Keratinocyte (primary cell): ENCODE results near the gene XPO4. TPM values are rescaled to one million over a fixed set of nuclear protein-coding genes. Genes with fewer than 3 reads are reported as not detected.
"Not testable (repeated sequence)": the region's sequence is repeated elsewhere in the genome, so short reads cannot be mapped to it uniquely, and the experiment has no call there.

Source experiments
- DNase-seq: peaks from one replicate; pipeline ENCODE4 v3.0.0-alpha.2; 2011; ENCODE audit warnings: low read depth, missing footprints, low spot score
- FAIRE-seq: peaks from 2 replicates; lab custom pipeline; 2011; peaks lifted over from hg19 to GRCh38; lab: Jason Lieb, UNC
- H2AFZ ChIP-seq: 2 replicates; pipeline ENCODE4 v1.6.0; 2012; ENCODE audit warnings: low read length, control low read depth, inconsistent platforms; ENCODE audit not compliant: control insufficient read depth
- H3K27ac ChIP-seq: 2 replicates; pipeline ENCODE4 v1.5.1; 2011; ENCODE audit warnings: low read length; ENCODE audit not compliant: control insufficient read depth, insufficient read depth
- H3K27me3 ChIP-seq: 3 replicates; pipeline ENCODE4 v1.6.0; 2011; ENCODE audit warnings: low read length; ENCODE audit not compliant: control insufficient read depth, insufficient read depth; ENCODE audit errors: extremely low read depth
- H3K36me3 ChIP-seq, 2 experiments: 2 replicates in 1 of 2; 3 replicates in 1 of 2; pipeline ENCODE4 v1.5.1; 2011; ENCODE audit warnings: low read length in 2 of 2, mild to moderate bottlenecking in 1 of 2; ENCODE audit not compliant: control insufficient read depth in 2 of 2, insufficient read depth in 2 of 2; ENCODE audit errors: extremely low read depth in 1 of 2
- H3K4me1 ChIP-seq: 3 replicates; pipeline ENCODE4 v1.5.1; 2011; ENCODE audit warnings: low read length; ENCODE audit not compliant: control insufficient read depth, insufficient read depth; ENCODE audit errors: extremely low read depth
- H3K4me2 ChIP-seq: 3 replicates; pipeline ENCODE4 v1.6.0; 2011; ENCODE audit warnings: low read depth, low read length; ENCODE audit not compliant: control insufficient read depth, insufficient read depth; ENCODE audit errors: extremely low read depth
- H3K4me3 ChIP-seq, 3 experiments: fragments of 200-600 bp in 1 of 3; sonication (generic) in 1 of 3; 2 replicates in 2 of 3; 3 replicates in 1 of 3; pipeline ENCODE4 v1.5.1; 2011 to 2016; ENCODE audit warnings: low read length in 3 of 3, mild to moderate bottlenecking in 3 of 3, control low read depth in 2 of 3, inconsistent platforms in 1 of 3, low read depth in 1 of 3, mixed read lengths in 1 of 3, mixed run types in 1 of 3, moderate library complexity in 1 of 3; ENCODE audit not compliant: control insufficient read depth in 2 of 3, insufficient read depth in 2 of 3; ENCODE audit errors: extremely low read depth in 1 of 3
- H3K79me2 ChIP-seq: 2 replicates; pipeline ENCODE4 v1.6.0; 2012; ENCODE audit warnings: low read length; ENCODE audit not compliant: control insufficient read depth, insufficient read depth
- H3K9ac ChIP-seq: 3 replicates; pipeline ENCODE4 v1.6.0; 2011; ENCODE audit warnings: low read length; ENCODE audit not compliant: control insufficient read depth, insufficient read depth; ENCODE audit errors: extremely low read depth
- H3K9me1 ChIP-seq: 3 replicates; pipeline ENCODE4 v1.6.0; 2011; ENCODE audit warnings: low read length; ENCODE audit not compliant: control insufficient read depth, insufficient read depth; ENCODE audit errors: extremely low read depth
- H3K9me3 ChIP-seq: 2 replicates; pipeline ENCODE4 v1.5.1; 2012; ENCODE audit warnings: low read depth, low read length; ENCODE audit not compliant: control insufficient read depth
- H4K20me1 ChIP-seq: 3 replicates; pipeline ENCODE4 v1.6.0; 2011; ENCODE audit warnings: low read length; ENCODE audit not compliant: control insufficient read depth, insufficient read depth; ENCODE audit errors: extremely low read depth
- EZH2 ChIP-seq: IDR thresholded peaks from one replicate; pipeline ENCODE4 v1.6.1; 2012; ENCODE audit warnings: inconsistent platforms, mild to moderate bottlenecking, low read length, moderate library complexity
- dilution Hi-C: fragments of 300-500 bp; cut with MboI; formaldehyde crosslinking; loops from one replicate; pipeline ENCODE4 v1.7.0; 2020; ENCODE audit warnings: low sequenced_read_pairs; ENCODE audit not compliant: extremely low pct_ligation_motif_present
- polyA plus RNA-seq, 5 experiments: library from polyadenylated mRNA; depleted of rRNA in 3 of 5; stranded (reverse) in 3 of 5; stranded (forward) in 1 of 5; unstranded in 1 of 5; fragments of >200 nt; gene quantifications; 1 replicate in 1 of 5; 2 replicates in 3 of 5; 3 replicates in 1 of 5; pipeline versions ENCODE4 v1.2.1 to v1.2.3, GENCODE V29; 2011 to 2012; ENCODE audit warnings: missing spikeins in 2 of 5, low read depth in 1 of 5, low replicate concordance in 1 of 5
- TF ChIP-seq, protein P1 (sequence below), 3 experiments: IDR thresholded peaks in 1 of 3; conservative IDR thresholded peaks in 1 of 3; optimal IDR thresholded peaks in 1 of 3; 2 replicates in 2 of 3; 3 replicates in 1 of 3; pipeline versions ENCODE3 to v1.5.1; 2011; ENCODE audit warnings: low read length in 3 of 3, mild to moderate bottlenecking in 3 of 3, moderate library complexity in 2 of 3, control low read depth in 1 of 3, inconsistent platforms in 1 of 3; ENCODE audit not compliant: insufficient read depth in 2 of 3; ENCODE audit errors: extremely low read depth in 1 of 3

XPO4 gene
- polyA plus RNA-seq, 1 donor (not counting 4 experiments of a cell fraction or from before 2014, with no cell fraction given): 16.5 TPM

DNA sequence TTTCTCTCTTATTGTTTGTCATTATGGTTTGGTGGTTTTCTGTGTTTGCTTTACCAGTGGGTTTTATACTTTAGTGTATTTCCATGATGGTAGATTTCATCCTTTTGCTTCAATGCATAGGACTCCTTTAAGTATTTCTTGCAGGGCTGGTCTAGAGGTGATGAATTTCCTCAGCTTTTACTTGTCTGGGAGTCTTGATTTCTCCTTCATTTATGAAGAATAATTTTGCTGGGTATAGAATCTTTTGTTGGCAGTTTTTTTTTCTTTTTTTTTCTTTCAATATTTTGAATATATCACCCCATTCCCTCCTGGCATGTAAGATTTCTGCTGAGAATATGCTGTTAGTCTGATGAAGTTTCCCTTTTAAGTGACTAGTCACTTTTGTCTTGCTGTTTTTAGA, 148.5 kb downstream of the XPO4 start:
- no peak overlapping the region for H3K4me2 ChIP-seq
- H3K79me2 ChIP-seq: no peaks in the 10 kb centered on the region
- no peaks in the 10 kb centered on the region for H3K36me3 ChIP-seq
- no peaks in the 10 kb centered on the region for H4K20me1 ChIP-seq
- TF ChIP-seq, protein P1, sequence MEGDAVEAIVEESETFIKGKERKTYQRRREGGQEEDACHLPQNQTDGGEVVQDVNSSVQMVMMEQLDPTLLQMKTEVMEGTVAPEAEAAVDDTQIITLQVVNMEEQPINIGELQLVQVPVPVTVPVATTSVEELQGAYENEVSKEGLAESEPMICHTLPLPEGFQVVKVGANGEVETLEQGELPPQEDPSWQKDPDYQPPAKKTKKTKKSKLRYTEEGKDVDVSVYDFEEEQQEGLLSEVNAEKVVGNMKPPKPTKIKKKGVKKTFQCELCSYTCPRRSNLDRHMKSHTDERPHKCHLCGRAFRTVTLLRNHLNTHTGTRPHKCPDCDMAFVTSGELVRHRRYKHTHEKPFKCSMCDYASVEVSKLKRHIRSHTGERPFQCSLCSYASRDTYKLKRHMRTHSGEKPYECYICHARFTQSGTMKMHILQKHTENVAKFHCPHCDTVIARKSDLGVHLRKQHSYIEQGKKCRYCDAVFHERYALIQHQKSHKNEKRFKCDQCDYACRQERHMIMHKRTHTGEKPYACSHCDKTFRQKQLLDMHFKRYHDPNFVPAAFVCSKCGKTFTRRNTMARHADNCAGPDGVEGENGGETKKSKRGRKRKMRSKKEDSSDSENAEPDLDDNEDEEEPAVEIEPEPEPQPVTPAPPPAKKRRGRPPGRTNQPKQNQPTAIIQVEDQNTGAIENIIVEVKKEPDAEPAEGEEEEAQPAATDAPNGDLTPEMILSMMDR (optimal IDR thresholded peaks at IDR 0.05 in 1 of 3, IDR thresholded peaks at IDR 0.05 in 1 of 3, conservative IDR thresholded peaks at IDR 0.05 in 1 of 3; ENCODE audit: extremely low read depth in 1 of 3, insufficient read depth in 2 of 3, low read length in 3 of 3): no peak
- TF ChIP-seq EZH2: no peak
- FAIRE-seq (no peak), DNase-seq (no peak)
- no peaks in the 10 kb centered on the region for H3K27me3 ChIP-seq
- H3K4me3 ChIP-seq: no peak overlapping the region
- no peak overlapping the region for H3K27ac ChIP-seq
- no peaks in the 10 kb centered on the region for H3K9me1 ChIP-seq
- dilution Hi-C loops: no loop called here
- H2AFZ ChIP-seq: no peak overlapping the region
- peaks cover 2% of the 10 kb centered on the region for H3K9me3 ChIP-seq
- no peak overlapping the region for H3K9ac ChIP-seq
- no peaks in the 10 kb centered on the region for H3K4me1 ChIP-seq

DNA sequence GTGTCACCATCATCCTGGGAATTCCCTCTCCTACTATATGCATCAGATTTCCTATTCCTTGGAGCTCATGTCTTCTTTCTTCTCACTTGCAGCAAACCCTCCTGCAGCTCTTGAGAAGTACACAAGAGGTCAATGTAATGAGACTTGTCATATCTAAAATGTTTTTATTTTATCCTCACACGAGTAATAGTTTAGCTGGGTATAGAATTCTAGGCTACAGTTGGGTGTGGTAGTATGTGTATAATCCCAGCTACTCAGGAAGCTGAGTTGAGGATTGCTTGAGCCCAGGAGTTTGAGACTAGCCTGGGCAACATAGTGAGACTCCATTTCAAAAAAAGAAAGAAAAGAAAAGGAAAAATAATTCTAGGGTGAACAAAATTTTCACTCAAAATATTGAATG, 153.2 kb downstream of the XPO4 start:
- Histone ChIP-seq H3K4me1 (no peaks in the 10 kb centered on the region), H3K36me3 (no peaks in the 10 kb centered on the region), H3K9me3 (peaks cover 2% of the 10 kb centered on the region), H3K27me3 (no peaks in the 10 kb centered on the region), H4K20me1 (no peaks in the 10 kb centered on the region), H3K9ac (no peak overlapping the region), H3K27ac (no peak overlapping the region), H3K4me3 (no peak overlapping the region), H3K4me2 (no peak overlapping the region), H2AFZ (no peak overlapping the region), H3K9me1 (no peaks in the 10 kb centered on the region), H3K79me2 (no peaks in the 10 kb centered on the region)
- FAIRE-seq: no peak
- no peak for TF ChIP-seq EZH2
- TF ChIP-seq, protein P1 (optimal IDR thresholded peaks at IDR 0.05 in 1 of 3, IDR thresholded peaks at IDR 0.05 in 1 of 3, conservative IDR thresholded peaks at IDR 0.05 in 1 of 3; ENCODE audit: extremely low read depth in 1 of 3, insufficient read depth in 2 of 3, low read length in 3 of 3): no peak
- no peak for DNase-seq
- dilution Hi-C loops: no loop called here

DNA sequence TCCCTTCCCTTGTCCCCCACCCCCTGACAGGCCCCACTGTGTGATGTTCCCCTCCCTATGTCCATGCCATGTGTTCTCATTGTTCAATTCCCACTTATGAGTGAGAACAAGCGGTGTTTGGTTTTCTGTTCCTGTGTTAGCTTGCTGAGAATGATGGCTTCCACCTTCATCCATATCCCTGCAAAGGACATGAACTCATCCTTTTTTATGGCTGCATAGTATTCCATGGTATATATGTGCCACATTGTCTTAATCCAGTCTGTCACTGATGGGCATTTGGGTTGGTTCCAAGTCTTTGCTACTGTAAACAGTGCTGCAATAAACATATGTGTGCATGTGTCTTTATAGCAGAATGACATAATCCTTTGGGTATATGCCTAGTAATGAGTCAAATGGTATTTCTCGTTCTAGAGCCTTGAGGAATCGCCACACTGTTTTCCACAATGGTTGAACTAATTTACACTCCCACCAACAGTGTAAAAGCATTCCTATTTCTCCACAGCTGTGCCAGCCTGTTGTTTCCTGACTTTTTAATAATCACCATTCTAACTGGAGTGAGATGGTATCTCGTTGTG, 158.6 kb downstream of the XPO4 start:
- H3K4me2 ChIP-seq, H3K27me3 ChIP-seq, H3K9me1 ChIP-seq, H3K4me1 ChIP-seq, H3K36me3 ChIP-seq, H4K20me1 ChIP-seq, H3K79me2 ChIP-seq, H3K4me3 ChIP-seq, H2AFZ ChIP-seq, H3K9me3 ChIP-seq, FAIRE-seq, H3K9ac ChIP-seq, DNase-seq, dilution Hi-C loops, H3K27ac ChIP-seq: not testable (repeated sequence)
